Activated T-helper 9 cell treated with anti-CD3 and anti-CD28 coated beads, Interleukin-2, amount 50 U/mL, for 16 hours (primary cell): ENCODE measurements around the gene SFXN5.
"Not testable (repeated sequence)": the region's sequence is repeated elsewhere in the genome, so short reads cannot be mapped to it uniquely, and the experiment has no call there.

Experiments used
- DNase-seq: peaks from one replicate; pipeline ENCODE4 v3.0.0-alpha.2; 2020; ENCODE audit warnings: low read depth

The SFXN5 gene

GRCh38 chr2:73100956-73101355 lies 29.4 kb upstream of the SFXN5 start:
- no peak for DNase-seq

- no peak for DNase-seq
Measured at GRCh38 chr2:73099486-73099885, 28.0 kb upstream of the SFXN5 start.

- no peak for DNase-seq
Measured at GRCh38 chr2:73095910-73096309, 24.4 kb upstream of the SFXN5 start.

- DNase-seq = not testable (repeated sequence)
Measured at GRCh38 chr2:73093601-73094218, 22.2 kb upstream of the SFXN5 start.

- no peak for DNase-seq
Measured at GRCh38 chr2:73092146-73092783, 20.8 kb upstream of the SFXN5 start.

GRCh38 chr2:73091696-73092095 lies 20.2 kb upstream of the SFXN5 start:
- DNase-seq = no peak

- DNase-seq = no peak
Measured at GRCh38 chr2:73091164-73091563, 19.7 kb upstream of the SFXN5 start.

GRCh38 chr2:73089270-73090030 lies 17.9 kb upstream of the SFXN5 start:
- no peak for DNase-seq

GRCh38 chr2:73088703-73089102 lies 17.2 kb upstream of the SFXN5 start:
- no peak for DNase-seq

- no peak for DNase-seq
Measured at GRCh38 chr2:73088211-73088610, 16.7 kb upstream of the SFXN5 start.

- DNase-seq = no peak
Measured at GRCh38 chr2:73087311-73087710, 15.8 kb upstream of the SFXN5 start.

- DNase-seq = peak; percentile 66
Measured at GRCh38 chr2:73085691-73086090, 14.2 kb upstream of the SFXN5 start.

- no peak for DNase-seq
Measured at GRCh38 chr2:73084971-73085370, 13.5 kb upstream of the SFXN5 start.

- DNase-seq = no peak
Measured at GRCh38 chr2:73083886-73084800, 12.6 kb upstream of the SFXN5 start.

- DNase-seq = no peak
Measured at GRCh38 chr2:73082523-73083410, 11.3 kb upstream of the SFXN5 start.

- no peak for DNase-seq
Measured at GRCh38 chr2:73081181-73081671, 9.7 kb upstream of the SFXN5 start.

GRCh38 chr2:73080321-73081131 lies 9.0 kb upstream of the SFXN5 start:
- no peak for DNase-seq

- no peak for DNase-seq
Measured at GRCh38 chr2:73079636-73080035, 8.1 kb upstream of the SFXN5 start.

GRCh38 chr2:73078457-73079411 lies 7.2 kb upstream of the SFXN5 start:
- no peak for DNase-seq
